Suprapubic skin (tissue), 4 donors: ENCODE results near the gene PLEKHD1. TPM values are rescaled to one million over a fixed set of nuclear protein-coding genes. Genes with fewer than 3 reads are reported as not detected.

Experiments
- DNase-seq, 2 donors: peaks; one replicate each; pipeline ENCODE4 v3.0.0-alpha.2; 2019; ENCODE audit warnings: low spot score in 2 of 2
- H3K27ac ChIP-seq: fragments of 200-600 bp; sonication (generic); one replicate; pipeline ENCODE4 v1.5.1; 2019
- H3K27me3 ChIP-seq: fragments of 200-600 bp; sonication (generic); one replicate; pipeline ENCODE4 v1.5.1; 2019
- H3K36me3 ChIP-seq: fragments of 200-600 bp; sonication (generic); one replicate; pipeline ENCODE4 v1.5.1; 2019
- H3K4me1 ChIP-seq: fragments of 200-600 bp; sonication (generic); one replicate; pipeline ENCODE4 v1.5.1; 2019
- H3K4me3 ChIP-seq: fragments of 200-600 bp; sonication (generic); one replicate; pipeline ENCODE4 v1.5.1; 2019; ENCODE audit warnings: mild to moderate bottlenecking
- H3K9me3 ChIP-seq: fragments of 200-600 bp; sonication (generic); one replicate; pipeline ENCODE4 v1.5.1; 2019
- EP300 ChIP-seq: sonication (generic); formaldehyde crosslinking; IDR thresholded peaks from one replicate; pipeline ENCODE4 v1.6.1; 2017; ENCODE audit warnings: antibody characterized with exemption
- POLR2A ChIP-seq, 2 donors: fragments of 450-650 bp; IDR thresholded peaks; one replicate each; pipeline ENCODE4 v1.6.1; 2017; ENCODE audit warnings: antibody characterized with exemption in 2 of 2, mild to moderate bottlenecking in 2 of 2, moderate library complexity in 2 of 2
- POLR2AphosphoS5 ChIP-seq, 3 donors: sonication (generic); formaldehyde crosslinking; IDR thresholded peaks; one replicate each; pipeline ENCODE4 v1.6.1; 2017; ENCODE audit warnings: antibody characterized with exemption in 3 of 3
- WGBS: methylation state at CpG from one replicate; pipeline ENCODE4 v1.1.5; 2018; 5-methylcytosine and 5-hydroxymethylcytosine counted together
- total RNA-seq, 4 donors: library from RNA; depleted of rRNA; stranded (reverse); fragments of >200 nt; gene quantifications; one replicate each; pipeline ENCODE4 v1.1.0, GENCODE V29; 2016
- TF ChIP-seq, protein P1 (sequence below), 2 donors: fragments of 200-600 bp in 1 of 2; fragments of 450-650 bp in 1 of 2; sonication (generic) in 1 of 2; IDR thresholded peaks; one replicate each; pipeline ENCODE4 v1.5.1; 2016 to 2019; ENCODE audit warnings: antibody characterized with exemption in 2 of 2, mild to moderate bottlenecking in 1 of 2, moderate library complexity in 1 of 2

The PLEKHD1 gene
- total RNA-seq, 4 donors from 2014 or later = 1.2 to 3.5 (median 2.3) TPM

DNA sequence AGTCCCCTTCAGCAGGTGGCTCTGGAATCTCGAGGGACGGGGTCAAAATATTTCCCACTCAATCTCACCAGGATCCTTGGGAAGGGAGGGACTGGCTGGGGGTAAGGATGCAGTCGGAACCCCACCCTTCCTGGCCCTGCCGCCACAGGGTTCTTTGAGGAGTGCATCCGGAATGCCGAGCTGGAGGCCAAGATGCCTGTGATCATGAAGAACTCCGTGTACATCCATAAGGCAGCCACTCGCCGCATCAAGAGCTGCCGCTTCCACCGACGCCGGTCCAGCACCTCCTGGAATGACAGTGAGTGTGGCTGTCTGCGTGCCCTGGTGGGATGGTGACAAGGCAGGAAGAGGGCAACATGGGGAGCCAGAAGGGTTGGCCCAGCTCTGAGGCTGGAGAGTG is 43.1 kb downstream of the PLEKHD1 start:
- WGBS = 93% methylated on average over 14 of the region's 14 CpGs
- no peak overlapping the region for H3K27ac ChIP-seq
- no peaks in the 10 kb centered on the region for H3K4me1 ChIP-seq
- no peaks in the 10 kb centered on the region for H3K9me3 ChIP-seq
- H3K36me3 ChIP-seq = no peaks in the 10 kb centered on the region
- H3K4me3 ChIP-seq = no peak overlapping the region
- DNase-seq = no peak
- H3K27me3 ChIP-seq = no peaks in the 10 kb centered on the region
- TF ChIP-seq EP300 = no peak
- TF ChIP-seq, protein P1, sequence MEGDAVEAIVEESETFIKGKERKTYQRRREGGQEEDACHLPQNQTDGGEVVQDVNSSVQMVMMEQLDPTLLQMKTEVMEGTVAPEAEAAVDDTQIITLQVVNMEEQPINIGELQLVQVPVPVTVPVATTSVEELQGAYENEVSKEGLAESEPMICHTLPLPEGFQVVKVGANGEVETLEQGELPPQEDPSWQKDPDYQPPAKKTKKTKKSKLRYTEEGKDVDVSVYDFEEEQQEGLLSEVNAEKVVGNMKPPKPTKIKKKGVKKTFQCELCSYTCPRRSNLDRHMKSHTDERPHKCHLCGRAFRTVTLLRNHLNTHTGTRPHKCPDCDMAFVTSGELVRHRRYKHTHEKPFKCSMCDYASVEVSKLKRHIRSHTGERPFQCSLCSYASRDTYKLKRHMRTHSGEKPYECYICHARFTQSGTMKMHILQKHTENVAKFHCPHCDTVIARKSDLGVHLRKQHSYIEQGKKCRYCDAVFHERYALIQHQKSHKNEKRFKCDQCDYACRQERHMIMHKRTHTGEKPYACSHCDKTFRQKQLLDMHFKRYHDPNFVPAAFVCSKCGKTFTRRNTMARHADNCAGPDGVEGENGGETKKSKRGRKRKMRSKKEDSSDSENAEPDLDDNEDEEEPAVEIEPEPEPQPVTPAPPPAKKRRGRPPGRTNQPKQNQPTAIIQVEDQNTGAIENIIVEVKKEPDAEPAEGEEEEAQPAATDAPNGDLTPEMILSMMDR (IDR thresholded peaks at IDR 0.05) = no peak
- TF ChIP-seq POLR2AphosphoS5 (IDR thresholded peaks at IDR 0.05) = no peak
- no peak for TF ChIP-seq POLR2A (IDR thresholded peaks at IDR 0.05)

- Histone ChIP-seq H3K36me3 (no peaks in the 10 kb centered on the region), H3K27me3 (no peaks in the 10 kb centered on the region), H3K9me3 (no peaks in the 10 kb centered on the region), H3K4me3 (no peak overlapping the region), H3K27ac (no peak overlapping the region), H3K4me1 (peaks cover under 1% of the 10 kb centered on the region)
- TF ChIP-seq POLR2AphosphoS5 (IDR thresholded peaks at IDR 0.05) (no peak), EP300 (no peak), POLR2A (IDR thresholded peaks at IDR 0.05) (no peak)
- TF ChIP-seq, protein P1 (IDR thresholded peaks at IDR 0.05) = no peak
- DNase-seq = no peak
- 93% methylated on average over 3 of the region's 9 CpGs for WGBS
Observed at GRCh38 chr14:69528143-69528542, 43.6 kb downstream of the PLEKHD1 start.

DNA sequence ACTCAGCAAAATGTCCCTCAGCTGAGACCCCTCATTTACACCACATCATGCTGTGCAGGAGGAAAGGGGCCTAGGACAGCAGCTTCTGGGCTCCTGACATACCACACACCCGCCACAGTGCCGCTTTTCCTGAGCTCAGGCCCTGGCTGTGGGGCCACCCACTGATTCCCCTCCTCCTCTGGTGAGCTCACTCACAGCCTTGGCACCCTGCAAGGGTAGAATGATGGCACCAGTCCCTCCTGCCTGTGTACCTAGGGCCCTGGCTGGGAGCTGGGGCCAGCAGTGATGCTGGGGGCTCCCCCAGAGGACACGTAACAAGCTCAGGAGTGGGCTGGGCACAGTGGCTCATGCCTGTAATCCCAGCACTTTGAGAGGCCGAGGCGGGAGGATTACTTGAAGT is 44.4 kb downstream of the PLEKHD1 start:
- whole genome bisulfite sequencing = 98% methylated on average over 5 of the region's 5 CpGs
- no peaks in the 10 kb centered on the region for H3K9me3 ChIP-seq
- no peak overlapping the region for H3K27ac ChIP-seq
- no peaks in the 10 kb centered on the region for H3K27me3 ChIP-seq
- no peak for DNase-seq
- no peak for TF ChIP-seq POLR2AphosphoS5 (IDR thresholded peaks at IDR 0.05)
- no peak for TF ChIP-seq POLR2A (IDR thresholded peaks at IDR 0.05)
- TF ChIP-seq, protein P1 (IDR thresholded peaks at IDR 0.05) = no peak
- no peak for TF ChIP-seq EP300
- H3K4me1 ChIP-seq = peaks cover 5% of the 10 kb centered on the region
- H3K36me3 ChIP-seq = no peaks in the 10 kb centered on the region
- no peak overlapping the region for H3K4me3 ChIP-seq

DNA sequence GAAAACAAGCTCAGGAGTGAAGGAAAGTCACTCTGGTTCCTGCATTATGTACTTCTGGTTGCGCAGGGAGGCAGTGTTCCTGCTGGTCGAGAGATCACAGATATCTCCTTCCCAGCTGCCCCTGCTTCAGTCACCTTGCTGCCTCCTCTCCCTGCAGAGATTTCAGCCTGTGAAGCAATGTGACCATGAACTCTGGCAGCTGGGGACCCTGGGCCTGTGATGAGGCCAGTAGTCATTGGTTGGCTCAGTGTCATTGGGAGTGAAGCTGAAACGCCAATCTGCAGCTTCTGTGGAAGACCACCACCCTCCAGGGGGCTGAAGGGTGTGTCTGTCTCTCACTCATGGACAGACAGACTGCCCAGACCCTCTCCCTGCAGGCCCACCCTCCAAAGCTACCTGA is 45.0 kb downstream of the PLEKHD1 start:
- H3K9me3 ChIP-seq = no peaks in the 10 kb centered on the region
- H3K4me1 ChIP-seq = peaks cover 5% of the 10 kb centered on the region
- H3K27ac ChIP-seq = no peak overlapping the region
- TF ChIP-seq POLR2A (IDR thresholded peaks at IDR 0.05) = no peak
- no peak for TF ChIP-seq POLR2AphosphoS5 (IDR thresholded peaks at IDR 0.05)
- no peak for TF ChIP-seq EP300
- H3K4me3 ChIP-seq = no peak overlapping the region
- 91% methylated on average over 3 of the region's 3 CpGs for WGBS
- H3K36me3 ChIP-seq = no peaks in the 10 kb centered on the region
- no peaks in the 10 kb centered on the region for H3K27me3 ChIP-seq
- DNase-seq = no peak

- Histone ChIP-seq H3K4me3 (no peak overlapping the region), H3K27ac (no peak overlapping the region), H3K27me3 (no peaks in the 10 kb centered on the region), H3K9me3 (no peaks in the 10 kb centered on the region), H3K4me1 (peaks cover 5% of the 10 kb centered on the region), H3K36me3 (no peaks in the 10 kb centered on the region)
- TF ChIP-seq POLR2A (IDR thresholded peaks at IDR 0.05) (no peak), POLR2AphosphoS5 (IDR thresholded peaks at IDR 0.05) (no peak), EP300 (no peak)
- TF ChIP-seq, protein P1 (IDR thresholded peaks at IDR 0.05) = no peak
- 57% methylated on average over 4 of the region's 4 CpGs for WGBS
- no peak for DNase-seq
Observed at GRCh38 chr14:69530095-69530494, 45.6 kb downstream of the PLEKHD1 start.

GRCh38 chr14:69531135-69531534 is 46.6 kb downstream of the PLEKHD1 start:
- WGBS = 62% methylated on average over 3 of the region's 3 CpGs
- Histone ChIP-seq H3K4me1 (peaks cover 10% of the 10 kb centered on the region), H3K36me3 (no peaks in the 10 kb centered on the region), H3K9me3 (no peaks in the 10 kb centered on the region), H3K27me3 (no peaks in the 10 kb centered on the region), H3K4me3 (no peak overlapping the region), H3K27ac (peak overlapping the region; percentile 32)
- TF ChIP-seq POLR2A (IDR thresholded peaks at IDR 0.05) (no peak), EP300 (no peak), POLR2AphosphoS5 (IDR thresholded peaks at IDR 0.05) (no peak)
- TF ChIP-seq, protein P1 (IDR thresholded peaks at IDR 0.05) = no peak
- DNase-seq = no peak
